ENCODE data around the gene RASL11A.
"Not testable (repeated sequence)": the region's sequence is repeated elsewhere in the genome, so short reads cannot be mapped to it uniquely, and the experiment has no call there.

RASL11A gene

GRCh38 chr13:27270594-27271520, at the start of gene RASL11A:
RASL11A (plus strand) TSS chr13:27270830; CDS start chr13:27270945, 115 bp downstream.
- no peaks in the 10 kb centered on the region for H3K9me3 ChIP-seq (ENCODE audit: severe bottlenecking)
- peak; percentile 94 for TF ChIP-seq CTCF (IDR thresholded peaks at IDR 0.05; ENCODE audit: low read depth, low read length)
- H3K36me3 ChIP-seq = no peaks in the 10 kb centered on the region
- peak; percentile 95 for DNase-seq
- peak within 1 kb of the TSS; percentile 58 for H3K4me3 ChIP-seq (ENCODE audit: low read depth, low read length)
- peak within 1 kb of the TSS; percentile 52 for H3K27ac ChIP-seq
- no peaks in the 10 kb centered on the region for H3K27me3 ChIP-seq (ENCODE audit: insufficient read depth, low read depth, severe bottlenecking)

GRCh38 chr13:27222100-27222499, 48.5 kb upstream of the RASL11A start:
- not testable (repeated sequence) for H3K36me3 ChIP-seq; H3K27me3 ChIP-seq (ENCODE audit: insufficient read depth, low read depth, severe bottlenecking); H3K27ac ChIP-seq; H3K4me3 ChIP-seq (ENCODE audit: low read depth, low read length); DNase-seq
- peaks cover 16% of the 10 kb centered on the region for H3K9me3 ChIP-seq (ENCODE audit: severe bottlenecking)

GRCh38 chr13:27226991-27227390, 43.6 kb upstream of the RASL11A start:
- Histone ChIP-seq H3K27me3 (ENCODE audit: insufficient read depth, low read depth, severe bottlenecking) (no peaks in the 10 kb centered on the region), H3K4me3 (ENCODE audit: low read depth, low read length) (no peak overlapping the region), H3K36me3 (no peaks in the 10 kb centered on the region), H3K9me3 (ENCODE audit: severe bottlenecking) (peaks cover 11% of the 10 kb centered on the region), H3K27ac (no peak overlapping the region)
- DNase-seq = no peak
- no peak for TF ChIP-seq CTCF (IDR thresholded peaks at IDR 0.05; ENCODE audit: low read depth, low read length)

- no peak for TF ChIP-seq CTCF (IDR thresholded peaks at IDR 0.05; ENCODE audit: low read depth, low read length)
- Histone ChIP-seq H3K27ac (no peak overlapping the region), H3K36me3 (no peaks in the 10 kb centered on the region), H3K4me3 (ENCODE audit: low read depth, low read length) (no peak overlapping the region), H3K9me3 (ENCODE audit: severe bottlenecking) (peaks cover 11% of the 10 kb centered on the region), H3K27me3 (ENCODE audit: insufficient read depth, low read depth, severe bottlenecking) (no peaks in the 10 kb centered on the region)
- DNase-seq = no peak
Observed at GRCh38 chr13:27228131-27228530, 42.5 kb upstream of the RASL11A start.

GRCh38 chr13:27229642-27230041, 41.0 kb upstream of the RASL11A start:
- H3K36me3 ChIP-seq = no peaks in the 10 kb centered on the region

More at GRCh38 chr13:27229642-27230041, 41.0 kb upstream of the RASL11A start:
- DNase-seq = no peak
- no peak for TF ChIP-seq CTCF (IDR thresholded peaks at IDR 0.05; ENCODE audit: low read depth, low read length)
- no peak overlapping the region for H3K27ac ChIP-seq
- no peaks in the 10 kb centered on the region for H3K27me3 ChIP-seq (ENCODE audit: insufficient read depth, low read depth, severe bottlenecking)
- H3K9me3 ChIP-seq (ENCODE audit: severe bottlenecking) = peaks cover 6% of the 10 kb centered on the region
- no peak overlapping the region for H3K4me3 ChIP-seq (ENCODE audit: low read depth, low read length)

Data from WERI-Rb-1 (cell line).